HG03378 (cell line): ENCODE data around the gene CENPN.

Experiments used
- ATAC-seq: cut with Tn5 transposase; IDR thresholded peaks from one replicate; pipeline ENCODE4 v1.9.1; 2021; ENCODE audit warnings: mild to moderate bottlenecking, moderate library complexity; ENCODE audit not compliant: unreplicated experiment

Gene CENPN

DNA sequence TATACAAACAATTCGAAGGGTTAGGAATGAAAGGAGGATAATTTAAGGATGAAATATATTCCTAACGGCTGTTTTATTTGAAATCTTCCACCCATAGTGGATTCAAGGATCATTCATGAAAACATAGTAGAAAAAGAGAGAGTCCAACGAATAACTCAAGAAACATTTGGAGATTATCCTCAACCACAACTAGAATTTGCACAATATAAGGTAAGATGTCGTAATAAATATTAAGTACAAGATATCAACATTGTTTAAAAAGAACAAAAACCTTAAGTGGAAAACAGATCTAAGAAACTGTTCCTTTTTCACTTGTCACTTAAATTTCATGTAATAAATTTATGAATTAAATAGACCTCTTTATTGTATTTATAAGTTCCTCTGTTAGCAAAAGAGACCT lies 19.4 kb downstream of the CENPN start:
- ATAC-seq = no peak

DNA sequence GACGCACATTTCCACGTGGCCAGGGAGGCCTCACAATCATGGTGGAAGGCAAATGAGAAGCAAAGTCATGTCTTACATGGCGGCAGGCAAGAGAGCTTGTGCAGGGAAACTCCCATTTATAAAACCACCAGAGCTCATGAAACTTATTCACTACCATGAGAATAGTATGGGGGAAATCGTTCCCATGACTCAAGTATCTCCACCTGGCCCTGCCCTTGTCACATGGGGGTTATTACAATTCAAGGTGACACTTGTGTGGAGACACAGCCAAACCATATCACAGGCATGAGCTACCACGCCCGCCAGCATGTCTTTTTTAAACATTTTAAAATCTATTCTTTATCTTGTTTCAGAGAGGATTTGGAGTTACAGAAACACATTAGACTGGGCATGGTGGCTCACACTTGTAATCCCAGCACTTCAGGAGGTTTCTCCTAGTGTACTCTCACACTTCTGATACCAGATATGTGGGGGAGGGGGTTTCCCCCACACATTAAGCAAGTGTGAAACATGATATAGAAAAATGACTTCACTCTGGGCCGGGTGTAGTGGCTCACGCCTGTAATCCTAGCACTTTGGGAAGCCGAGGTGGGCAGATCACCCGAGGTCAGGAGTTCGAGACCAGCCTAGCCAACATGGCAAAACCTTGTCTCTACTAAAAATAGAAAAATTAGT lies 23.1 kb downstream of the CENPN start:
- no peak for ATAC-seq

DNA sequence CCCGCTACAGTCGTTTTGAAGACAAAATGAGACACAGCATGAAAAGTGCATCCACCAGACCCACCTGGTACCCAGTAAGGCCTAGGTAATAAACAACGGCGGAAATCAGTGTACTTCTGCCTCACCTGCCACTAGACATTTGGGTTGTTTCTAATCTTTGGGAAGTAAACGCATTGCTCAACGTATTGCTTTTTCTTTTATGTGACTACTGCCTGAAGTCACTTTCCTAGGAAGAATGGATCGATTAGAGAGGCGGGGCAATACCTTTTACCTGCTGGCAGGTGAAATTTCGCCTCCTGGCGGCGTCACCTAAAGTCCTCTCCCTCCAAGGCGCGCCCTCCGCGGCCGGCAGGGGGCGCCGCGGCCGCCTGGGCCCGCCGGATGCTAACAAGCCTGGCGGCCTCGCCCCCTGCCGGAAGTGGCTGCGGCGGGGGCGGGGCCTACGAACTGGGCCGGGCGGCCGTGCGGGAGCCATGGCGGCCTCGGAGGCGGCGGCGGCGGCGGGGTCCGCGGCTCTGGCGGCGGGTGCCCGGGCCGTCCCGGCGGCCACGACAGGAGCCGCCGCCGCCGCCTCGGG lies 28.5 kb downstream of the CENPN start, which contains the start of gene ATMIN:
ATMIN (plus strand) TSS at position 445 of the 577 bp plus-strand sequence; CDS start at position 474, 29 bp downstream.
- ATAC-seq = no peak

- ATAC-seq = no peak
These were observed 29.1 kb downstream of the CENPN start for GRCh38 chr16:81035975-81036750.

GRCh38 chr16:81036751-81037350 lies 29.8 kb downstream of the CENPN start:
- no peak for ATAC-seq

DNA sequence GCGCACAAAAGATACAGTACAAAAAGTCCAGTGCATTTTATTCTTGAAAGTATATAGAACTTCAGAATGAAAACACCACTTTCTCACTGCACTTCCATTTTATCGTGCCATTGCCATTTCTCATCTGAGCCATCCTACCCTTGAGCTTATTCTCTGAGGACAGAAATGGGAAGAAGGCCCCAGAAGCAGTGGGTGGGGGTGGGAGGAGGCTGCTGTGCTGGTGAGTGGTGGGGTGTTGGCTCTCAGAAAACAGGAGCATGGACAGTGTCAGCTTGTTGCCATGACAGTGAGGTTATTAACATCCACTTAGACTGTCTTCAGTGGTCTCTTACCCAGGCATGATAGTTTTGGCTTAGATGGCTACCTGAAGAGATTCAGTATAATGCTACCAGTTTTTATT lies 33.1 kb downstream of the CENPN start:
- no peak for ATAC-seq

GRCh38 chr16:81040842-81041241 lies 33.8 kb downstream of the CENPN start:
- ATAC-seq = no peak

GRCh38 chr16:81041696-81042095 lies 34.7 kb downstream of the CENPN start:
- ATAC-seq = no peak

- no peak for ATAC-seq
These were observed 35.8 kb downstream of the CENPN start for GRCh38 chr16:81042821-81043220.

GRCh38 chr16:81053761-81054160 lies 46.7 kb downstream of the CENPN start:
- no peak for ATAC-seq

- ATAC-seq = no peak
These were observed 53.7 kb downstream of the CENPN start for GRCh38 chr16:81060576-81061306.

DNA sequence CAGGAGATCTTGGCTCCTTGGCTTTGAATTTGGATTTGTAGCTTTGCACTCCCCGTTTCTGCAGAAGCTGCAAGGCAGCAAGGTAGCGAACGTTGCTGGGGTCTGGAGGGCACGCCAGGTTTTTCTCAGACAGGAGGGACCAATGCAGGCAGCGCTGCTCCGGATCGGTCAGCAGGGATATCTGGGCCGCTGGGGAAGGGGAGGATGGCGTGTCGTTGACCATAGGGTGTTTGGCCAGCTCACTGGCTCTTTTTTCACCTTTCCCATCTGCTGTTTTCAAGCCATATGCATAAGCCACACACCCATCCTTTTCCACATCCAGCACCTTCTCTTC lies 54.3 kb downstream of the CENPN start:
- no peak for ATAC-seq

DNA sequence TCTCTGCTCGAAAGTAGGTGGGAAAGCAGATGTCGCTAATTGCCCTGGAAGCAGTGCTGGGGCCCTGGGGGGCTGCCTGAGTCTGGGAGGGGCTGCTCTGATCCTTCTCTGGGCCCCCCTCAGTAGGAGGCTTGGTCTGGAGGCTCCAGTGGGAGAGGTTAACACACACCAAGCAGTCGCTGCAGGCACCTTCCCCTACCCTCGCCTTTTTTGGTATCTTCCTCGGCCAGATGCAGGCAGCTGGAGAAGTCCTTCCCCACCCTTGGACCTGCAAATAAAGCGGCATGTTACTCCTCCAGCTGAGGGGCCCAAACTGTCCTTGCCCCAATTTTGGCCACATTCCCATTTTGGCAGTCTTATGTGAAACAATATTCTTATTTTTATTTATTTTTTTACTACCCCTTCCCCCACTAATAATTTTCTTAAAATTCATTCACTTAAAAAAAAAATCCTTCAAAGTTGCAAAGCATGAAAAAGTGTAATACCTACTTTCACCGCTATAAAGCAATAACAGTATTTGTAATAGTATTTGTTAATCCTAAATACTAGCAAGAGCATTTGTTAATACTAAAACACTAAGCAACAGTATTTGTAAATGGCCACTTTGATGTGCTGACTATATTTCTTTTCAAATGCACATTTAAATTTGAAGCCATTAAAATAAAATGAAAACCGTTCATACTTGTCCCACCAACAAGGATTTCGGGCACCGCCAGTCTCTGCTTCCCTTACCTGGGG lies 55.0 kb downstream of the CENPN start:
- ATAC-seq = no peak

DNA sequence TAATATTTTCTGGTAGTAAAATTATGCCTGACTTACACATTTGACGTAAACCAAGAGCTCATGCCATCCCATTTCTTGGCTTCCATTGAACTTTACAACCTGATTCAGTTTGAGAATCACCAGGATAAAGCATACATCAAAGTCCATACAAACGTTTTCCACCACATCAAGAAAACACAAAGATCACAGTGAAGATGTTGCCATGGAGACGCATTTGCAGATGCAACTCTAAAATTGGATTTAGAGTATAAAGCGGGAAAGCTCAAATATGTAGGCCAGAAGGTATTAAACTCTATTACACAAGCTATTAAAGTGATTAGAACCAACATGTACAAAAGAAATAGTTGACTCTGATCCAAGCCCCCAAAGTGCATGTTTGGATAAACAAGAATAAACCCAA lies 59.7 kb downstream of the CENPN start:
- ATAC-seq = no peak

- ATAC-seq = no peak
These were observed 60.2 kb downstream of the CENPN start for GRCh38 chr16:81067166-81067565.

- ATAC-seq = no peak
These were observed 62.0 kb downstream of the CENPN start for GRCh38 chr16:81069063-81069462.

DNA sequence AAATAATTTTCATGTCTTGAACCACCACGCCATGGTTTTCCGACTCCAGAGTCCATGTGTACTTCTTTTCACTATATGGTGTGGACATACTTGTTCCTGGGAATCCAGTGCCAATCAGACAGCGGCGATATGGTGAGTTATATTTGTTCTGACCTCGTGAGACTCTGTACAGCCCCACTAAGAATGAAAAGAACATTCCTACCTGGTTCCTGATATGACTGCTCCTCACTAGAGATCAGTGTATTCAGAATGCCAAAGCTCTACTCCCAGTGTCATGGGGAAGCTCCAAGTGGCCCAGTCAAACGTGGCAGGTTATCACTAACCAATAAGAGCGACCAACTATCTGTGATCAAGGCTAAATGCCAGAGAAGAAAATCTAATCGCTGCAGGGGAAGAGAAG lies 64.0 kb downstream of the CENPN start:
- no peak for ATAC-seq

GRCh38 chr16:81071805-81072204 lies 64.8 kb downstream of the CENPN start:
- ATAC-seq = no peak

- ATAC-seq = no peak
These were observed 66.7 kb downstream of the CENPN start for GRCh38 chr16:81073560-81074330.
